Breast epithelium (tissue), 4 donors: ENCODE results near the gene RAB33B. TPM values are rescaled to one million over a fixed set of nuclear protein-coding genes. Genes with fewer than 3 reads are reported as not detected.
"Not testable (repeated sequence)": the region's sequence is repeated elsewhere in the genome, so short reads cannot be mapped to it uniquely, and the experiment has no call there.

ENCODE experiments used
- DNase-seq, 2 donors: peaks; one replicate each; pipeline ENCODE4 v3.0.0-alpha.2; 2019; ENCODE audit warnings: low spot score in 2 of 2
- H3K27ac ChIP-seq, 2 donors: fragments of 200-600 bp; sonication (generic) in 1 of 2; one replicate each; pipeline ENCODE4 v1.5.1; 2016 to 2019; ENCODE audit warnings: mild to moderate bottlenecking in 1 of 2
- H3K27me3 ChIP-seq, 2 donors: fragments of 200-600 bp; sonication (generic) in 1 of 2; one replicate each; pipeline versions ENCODE4 v1.5.1 to v1.6.0; 2017 to 2019; ENCODE audit warnings: control low read depth in 1 of 2, mild to moderate bottlenecking in 1 of 2
- H3K36me3 ChIP-seq: fragments of 200-600 bp; one replicate; pipeline ENCODE4 v1.5.1; 2019
- H3K4me1 ChIP-seq, 2 donors: fragments of 200-600 bp; sonication (generic); one replicate each; pipeline ENCODE4 v1.5.1; 2016 to 2019; ENCODE audit warnings: control low read depth in 1 of 2
- H3K4me3 ChIP-seq, 3 donors: fragments of 200-600 bp; sonication (generic); 1 replicate in 2 of 3; 2 replicates in 1 of 3; pipeline ENCODE4 v1.5.1; 2016 to 2019; ENCODE audit warnings: mild to moderate bottlenecking in 3 of 3, moderate library complexity in 2 of 3
- H3K9me3 ChIP-seq, 2 donors: fragments of 200-600 bp; sonication (generic) in 1 of 2; one replicate each; pipeline ENCODE4 v1.5.1; 2016 to 2019; ENCODE audit warnings: control low read depth in 1 of 2
- CTCF ChIP-seq, 3 donors: fragments of 450-650 bp; IDR thresholded peaks; one replicate each; pipeline ENCODE4 v1.5.1; 2016 to 2017; ENCODE audit warnings: antibody characterized with exemption in 3 of 3, mild to moderate bottlenecking in 3 of 3, moderate library complexity in 3 of 3
- POLR2A ChIP-seq: fragments of 450-650 bp; IDR thresholded peaks from one replicate; pipeline ENCODE4 v1.6.1; 2016; ENCODE audit warnings: antibody characterized with exemption, mild to moderate bottlenecking, moderate library complexity
- POLR2AphosphoS5 ChIP-seq, 3 donors: sonication (generic); formaldehyde crosslinking; IDR thresholded peaks; one replicate each; pipeline ENCODE4 v1.6.1; 2017; ENCODE audit warnings: antibody characterized with exemption in 3 of 3
- intact Hi-C: fragments of 100-400 bp; cut with DNase I; formaldehyde crosslinking; loops from one replicate; pipeline ENCODE4 v1.15.1; 2023; ENCODE audit warnings: low total_unique reads
- total RNA-seq, 3 donors: library from RNA; depleted of rRNA; stranded (reverse); fragments of >200 nt; gene quantifications; one replicate each; pipeline ENCODE4 v1.1.0, GENCODE V29; 2016

The RAB33B gene
- total RNA-seq, 3 donors from 2014 or later, result 13.1 to 15.8 (median 13.4) TPM

- no peak overlapping the region for H3K4me3 ChIP-seq
- no peak for DNase-seq
- TF ChIP-seq POLR2AphosphoS5 (IDR thresholded peaks at IDR 0.05) (no peak), CTCF (IDR thresholded peaks at IDR 0.05) (no peak), POLR2A (no peak)
- peaks cover 0 to 16% of the 10 kb centered on the region in 2 donors for H3K4me1 ChIP-seq
- H3K9me3 ChIP-seq, result no peaks in the 10 kb centered on the region
- no peaks in the 10 kb centered on the region for H3K36me3 ChIP-seq
- H3K27ac ChIP-seq, result no peak overlapping the region
- H3K27me3 ChIP-seq, result no peaks in the 10 kb centered on the region
- intact Hi-C loops, result no loop called here
Measured at GRCh38 chr4:139457318-139457717, 3.4 kb downstream of the RAB33B start.

DNA sequence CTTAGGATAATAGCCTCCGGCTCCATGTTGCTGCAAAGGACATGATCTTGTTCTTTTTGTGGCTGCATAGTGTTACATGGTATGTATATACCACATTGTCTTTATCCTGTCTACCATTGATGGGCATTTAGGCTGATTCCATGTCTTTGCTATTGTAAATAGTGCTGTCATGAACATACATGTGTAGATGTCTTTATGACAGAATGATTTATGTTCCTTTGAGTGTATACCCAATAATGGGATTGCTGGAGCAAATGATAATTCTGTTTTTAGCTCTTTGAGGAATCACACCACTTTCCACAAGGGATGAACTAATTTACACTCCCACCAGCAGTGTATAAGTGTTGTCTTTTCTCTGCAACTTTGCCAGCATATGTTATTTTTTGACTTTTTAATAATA, 4.6 kb downstream of the RAB33B start:
- Histone ChIP-seq H3K27ac (no peak overlapping the region), H3K9me3 (no peaks in the 10 kb centered on the region), H3K36me3 (no peaks in the 10 kb centered on the region), H3K27me3 (no peaks in the 10 kb centered on the region), H3K4me1 (peaks cover 0 to 9% of the 10 kb centered on the region in 2 donors), H3K4me3 (no peak overlapping the region)
- TF ChIP-seq POLR2A (no peak), CTCF (IDR thresholded peaks at IDR 0.05) (no peak), POLR2AphosphoS5 (IDR thresholded peaks at IDR 0.05) (no peak)
- intact Hi-C loops, result no loop called here
- no peak for DNase-seq

DNA sequence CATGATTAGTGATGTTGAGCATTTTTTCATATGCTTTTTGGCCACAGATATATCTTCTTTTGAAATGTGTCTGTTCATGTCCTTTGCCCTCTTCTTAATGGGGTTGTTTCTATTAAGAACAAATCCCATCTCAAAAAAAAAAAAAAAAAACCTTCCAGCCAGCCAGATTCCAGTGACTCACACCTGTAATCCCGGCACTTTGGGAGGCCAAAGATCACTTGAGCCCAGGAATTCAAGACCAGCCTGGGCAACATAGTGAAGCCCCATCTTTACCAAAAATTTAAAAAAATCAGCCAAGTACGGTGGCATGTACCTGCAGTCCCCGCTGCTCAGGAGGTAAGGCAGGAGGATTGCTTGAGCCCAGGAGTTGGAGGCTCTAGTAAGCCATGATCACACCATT, 5.1 kb downstream of the RAB33B start:
- intact Hi-C loops, result no loop called here
- peaks cover 0 to 9% of the 10 kb centered on the region in 2 donors for H3K4me1 ChIP-seq
- H3K27ac ChIP-seq, result no peak overlapping the region
- DNase-seq, result no peak
- no peaks in the 10 kb centered on the region for H3K36me3 ChIP-seq
- TF ChIP-seq POLR2AphosphoS5 (IDR thresholded peaks at IDR 0.05), result no peak
- TF ChIP-seq POLR2A, result no peak
- no peaks in the 10 kb centered on the region for H3K27me3 ChIP-seq
- no peak overlapping the region for H3K4me3 ChIP-seq
- H3K9me3 ChIP-seq, result no peaks in the 10 kb centered on the region

GRCh38 chr4:139460565-139460964, 6.6 kb downstream of the RAB33B start:
- intact Hi-C loops, result no loop called here
- Histone ChIP-seq H3K9me3 (no peaks in the 10 kb centered on the region), H3K36me3 (no peaks in the 10 kb centered on the region), H3K27me3 (no peaks in the 10 kb centered on the region), H3K27ac (no peak overlapping the region), H3K4me3 (no peak overlapping the region), H3K4me1 (peaks cover 0 to 4% of the 10 kb centered on the region in 2 donors)
- TF ChIP-seq POLR2AphosphoS5 (IDR thresholded peaks at IDR 0.05), result no peak
- TF ChIP-seq CTCF (IDR thresholded peaks at IDR 0.05), result no peak
- no peak for TF ChIP-seq POLR2A
- DNase-seq, result no peak

GRCh38 chr4:139461022-139461628, 7.2 kb downstream of the RAB33B start:
- intact Hi-C loops, result no loop called here
- Histone ChIP-seq H3K27me3 (no peaks in the 10 kb centered on the region), H3K4me3 (no peak overlapping the region), H3K27ac (no peak overlapping the region), H3K4me1 (no peaks in the 10 kb centered on the region), H3K36me3 (no peaks in the 10 kb centered on the region), H3K9me3 (no peaks in the 10 kb centered on the region)
- TF ChIP-seq POLR2A, result no peak
- TF ChIP-seq POLR2AphosphoS5 (IDR thresholded peaks at IDR 0.05), result no peak
- TF ChIP-seq CTCF (IDR thresholded peaks at IDR 0.05), result no peak
- no peak for DNase-seq

DNA sequence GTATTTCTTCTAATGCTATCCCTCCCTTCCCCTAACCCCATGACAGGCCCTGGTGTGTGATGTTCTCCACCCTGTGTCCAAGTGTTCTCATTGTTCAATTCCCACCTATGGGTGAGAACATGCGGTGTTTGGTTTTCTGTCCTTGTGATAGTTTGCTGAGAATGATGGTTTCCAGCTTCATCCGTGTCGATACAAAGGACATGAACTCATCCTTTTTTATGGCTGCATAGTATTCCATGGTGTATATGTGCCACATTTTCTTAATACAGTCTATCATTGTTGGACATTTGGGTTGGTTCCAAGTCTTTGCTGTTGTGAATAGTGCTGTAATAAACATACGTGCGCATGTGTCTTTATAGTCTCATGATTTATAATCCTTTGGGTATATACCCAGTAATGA, 10.6 kb downstream of the RAB33B start:
- H3K36me3 ChIP-seq, H3K4me1 ChIP-seq, H3K9me3 ChIP-seq, H3K27ac ChIP-seq, DNase-seq, H3K27me3 ChIP-seq, intact Hi-C loops, H3K4me3 ChIP-seq: not testable (repeated sequence)
